ENCODE results near the gene PPP3CA. TPM values are rescaled to one million over a fixed set of nuclear protein-coding genes. Genes with fewer than 3 reads are reported as not detected.

Gene PPP3CA
- total RNA-seq, 1 experiment from 2014 or later = 33.8 TPM

GRCh38 chr4:101033986-101034385 lies 313.3 kb downstream of the PPP3CA start:
- no TSS peak for BruUV-seq (replicated peaks)
- peaks cover 10% of the 10 kb centered on the region for H3K4me1 Mint-ChIP-seq (ENCODE audit: low read depth, unreplicated experiment)
- H3K4me3 Mint-ChIP-seq (ENCODE audit: unreplicated experiment) = no peak overlapping the region
- Histone ChIP-seq H3K4me3 (ENCODE audit: low read depth, low read length) (no peak overlapping the region), H3K4me1 (peaks cover 6% of the 10 kb centered on the region; the same call in 1 of the 2 replicates), H3K9me3 (no peaks in the 10 kb centered on the region), H3K36me3 (ENCODE audit: control insufficient read depth, insufficient read depth, low read length) (no peaks in the 10 kb centered on the region), H3K27me3 (replicated peaks; ENCODE audit: control insufficient read depth, insufficient read depth, low read length) (no peaks in the 10 kb centered on the region)
- intact Hi-C loops (cut with micrococcal nuclease; ENCODE audit: unreplicated experiment) = no loop called here
- DNase-seq = no peak
- ChIA-PET POLR2A (no interaction called here), CTCF (interaction anchor here (0.6 kb wide), 1 partner anchor 204 kb away, joined by 4 read pairs; no protein-coding TSS in a partner anchor)
- H3K27ac Mint-ChIP-seq (ENCODE audit: unreplicated experiment) = no peak overlapping the region
- H3K27me3 Mint-ChIP-seq (ENCODE audit: insufficient read depth, unreplicated experiment) = no peaks in the 10 kb centered on the region
- H3K36me3 Mint-ChIP-seq (ENCODE audit: insufficient read depth, unreplicated experiment) = peaks cover 7% of the 10 kb centered on the region
- TF ChIP-seq, protein P1, sequence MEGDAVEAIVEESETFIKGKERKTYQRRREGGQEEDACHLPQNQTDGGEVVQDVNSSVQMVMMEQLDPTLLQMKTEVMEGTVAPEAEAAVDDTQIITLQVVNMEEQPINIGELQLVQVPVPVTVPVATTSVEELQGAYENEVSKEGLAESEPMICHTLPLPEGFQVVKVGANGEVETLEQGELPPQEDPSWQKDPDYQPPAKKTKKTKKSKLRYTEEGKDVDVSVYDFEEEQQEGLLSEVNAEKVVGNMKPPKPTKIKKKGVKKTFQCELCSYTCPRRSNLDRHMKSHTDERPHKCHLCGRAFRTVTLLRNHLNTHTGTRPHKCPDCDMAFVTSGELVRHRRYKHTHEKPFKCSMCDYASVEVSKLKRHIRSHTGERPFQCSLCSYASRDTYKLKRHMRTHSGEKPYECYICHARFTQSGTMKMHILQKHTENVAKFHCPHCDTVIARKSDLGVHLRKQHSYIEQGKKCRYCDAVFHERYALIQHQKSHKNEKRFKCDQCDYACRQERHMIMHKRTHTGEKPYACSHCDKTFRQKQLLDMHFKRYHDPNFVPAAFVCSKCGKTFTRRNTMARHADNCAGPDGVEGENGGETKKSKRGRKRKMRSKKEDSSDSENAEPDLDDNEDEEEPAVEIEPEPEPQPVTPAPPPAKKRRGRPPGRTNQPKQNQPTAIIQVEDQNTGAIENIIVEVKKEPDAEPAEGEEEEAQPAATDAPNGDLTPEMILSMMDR (IDR thresholded peaks at IDR 0.05; ENCODE audit: insufficient read depth in 1 of 2, low read depth in 1 of 2, low read length in 1 of 2, severe bottlenecking in 1 of 2, unreplicated experiment in 1 of 2) = no peak
- no peaks in the 10 kb centered on the region for H3K9me3 Mint-ChIP-seq (ENCODE audit: unreplicated experiment)

DNA sequence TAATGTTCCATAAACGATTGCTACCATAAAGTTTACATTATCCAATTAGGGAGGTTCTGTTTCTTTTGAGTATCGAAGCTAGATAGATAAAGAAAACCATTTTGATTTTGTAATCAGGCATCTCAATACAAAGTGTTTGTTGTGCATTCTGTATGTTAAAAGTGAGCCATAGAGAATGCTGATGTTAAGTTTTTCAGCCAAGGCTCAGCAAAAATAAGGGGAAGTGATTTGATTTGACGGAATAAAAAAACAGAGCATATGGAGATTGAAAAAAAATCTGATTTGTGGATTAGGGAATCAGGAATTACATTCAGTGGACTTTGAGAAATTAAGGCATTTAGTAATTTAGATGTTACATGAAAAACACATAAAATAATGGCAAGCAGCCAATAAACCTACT lies 314.8 kb downstream of the PPP3CA start:
- no peaks in the 10 kb centered on the region for H3K9me3 ChIP-seq
- no peaks in the 10 kb centered on the region for H3K27me3 Mint-ChIP-seq (ENCODE audit: insufficient read depth, unreplicated experiment)
- ChIA-PET POLR2A (no interaction called here), CTCF (no interaction called here)
- H3K4me1 Mint-ChIP-seq (ENCODE audit: low read depth, unreplicated experiment) = peaks cover 10% of the 10 kb centered on the region
- no peaks in the 10 kb centered on the region for H3K27me3 ChIP-seq (replicated peaks; ENCODE audit: control insufficient read depth, insufficient read depth, low read length)
- H3K36me3 ChIP-seq (ENCODE audit: control insufficient read depth, insufficient read depth, low read length) = no peaks in the 10 kb centered on the region
- DNase-seq = no peak
- H3K9me3 Mint-ChIP-seq (ENCODE audit: unreplicated experiment) = no peaks in the 10 kb centered on the region
- intact Hi-C loops (cut with micrococcal nuclease; ENCODE audit: unreplicated experiment) = no loop called here
- TF ChIP-seq, protein P1 (IDR thresholded peaks at IDR 0.05; ENCODE audit: insufficient read depth in 1 of 2, low read depth in 1 of 2, low read length in 1 of 2, severe bottlenecking in 1 of 2, unreplicated experiment in 1 of 2) = no peak
- no peak overlapping the region for H3K27ac Mint-ChIP-seq (ENCODE audit: unreplicated experiment)
- no peak overlapping the region for H3K4me3 Mint-ChIP-seq (ENCODE audit: unreplicated experiment)
- peaks cover 6% of the 10 kb centered on the region; the same call in 1 of the 2 replicates for H3K4me1 ChIP-seq
- no TSS peak for BruUV-seq (replicated peaks)
- H3K36me3 Mint-ChIP-seq (ENCODE audit: insufficient read depth, unreplicated experiment) = peaks cover 2% of the 10 kb centered on the region
- no peak overlapping the region for H3K4me3 ChIP-seq (ENCODE audit: low read depth, low read length)

- TF ChIP-seq, protein P1 (IDR thresholded peaks at IDR 0.05; ENCODE audit: insufficient read depth in 1 of 2, low read depth in 1 of 2, low read length in 1 of 2, severe bottlenecking in 1 of 2, unreplicated experiment in 1 of 2) = no peak
- BruUV-seq (replicated peaks) = no TSS peak
- POLR2A ChIA-PET = no interaction called here
- DNase-seq = no peak
- H3K27ac Mint-ChIP-seq (ENCODE audit: unreplicated experiment) = no peak overlapping the region
- peaks cover 6% of the 10 kb centered on the region; the same call in 1 of the 2 replicates for H3K4me1 ChIP-seq
- no peaks in the 10 kb centered on the region for H3K9me3 Mint-ChIP-seq (ENCODE audit: unreplicated experiment)
- H3K36me3 ChIP-seq (ENCODE audit: control insufficient read depth, insufficient read depth, low read length) = no peaks in the 10 kb centered on the region
- no peaks in the 10 kb centered on the region for H3K9me3 ChIP-seq
- no peak overlapping the region for H3K4me3 Mint-ChIP-seq (ENCODE audit: unreplicated experiment)
- H3K4me3 ChIP-seq (ENCODE audit: low read depth, low read length) = no peak overlapping the region
- no peaks in the 10 kb centered on the region for H3K36me3 Mint-ChIP-seq (ENCODE audit: insufficient read depth, unreplicated experiment)
- CTCF ChIA-PET = no interaction called here
- peaks cover 10% of the 10 kb centered on the region for H3K4me1 Mint-ChIP-seq (ENCODE audit: low read depth, unreplicated experiment)
- no peaks in the 10 kb centered on the region for H3K27me3 ChIP-seq (replicated peaks; ENCODE audit: control insufficient read depth, insufficient read depth, low read length)
- no peaks in the 10 kb centered on the region for H3K27me3 Mint-ChIP-seq (ENCODE audit: insufficient read depth, unreplicated experiment)
- intact Hi-C loops (cut with micrococcal nuclease; ENCODE audit: unreplicated experiment) = no loop called here
Observed at GRCh38 chr4:101031971-101032370, 315.4 kb downstream of the PPP3CA start.
